IPS DF 6.9 (cell line): ENCODE data around the gene SLC30A2.

Experiments used
- DNase-seq: peaks from one replicate; pipeline ENCODE4 v3.0.0-alpha.2; 2013; ENCODE audit warnings: low read depth, low spot score
- H3K27ac ChIP-seq: one replicate; pipeline ENCODE4 v1.5.1; 2013; ENCODE audit warnings: low read length, control low read depth
- H3K27me3 ChIP-seq: 2 replicates; pipeline ENCODE4 v1.6.1; 2013; ENCODE audit warnings: mild to moderate bottlenecking, low read length; ENCODE audit not compliant: control insufficient read depth, insufficient read depth
- H3K36me3 ChIP-seq: 2 replicates; pipeline ENCODE4 v1.6.1; 2013; ENCODE audit warnings: low read length; ENCODE audit not compliant: control insufficient read depth, insufficient read depth
- H3K4me1 ChIP-seq: 2 replicates; pipeline ENCODE4 v1.6.1; 2013; ENCODE audit warnings: low read length; ENCODE audit not compliant: control insufficient read depth, insufficient read depth
- H3K4me3 ChIP-seq: 2 replicates; pipeline ENCODE4 v1.5.1; 2013; ENCODE audit warnings: mild to moderate bottlenecking, low read length
- H3K9me3 ChIP-seq: 2 replicates; pipeline ENCODE4 v1.6.1; 2013; ENCODE audit warnings: low read length, inconsistent platforms; ENCODE audit not compliant: control insufficient read depth, insufficient read depth
- WGBS: extraction: QIAGEN DNeasy Blood & Tissue Kit; methylation state at CpG from one replicate; pipeline ENCODE4 v1.1.7; 2013; ENCODE audit warnings: mixed read lengths, missing lambda C conversion rate; ENCODE audit not compliant: insufficient read length, insufficient coverage; 5-methylcytosine and 5-hydroxymethylcytosine counted together

SLC30A2 gene

GRCh38 chr1:25997828-25998761, 47.8 kb downstream of the SLC30A2 start, which contains the start of gene PAFAH2:
PAFAH2 (minus strand) TSS chr1:25998063; CDS start chr1:25990816, 7,247 bp downstream.
- WGBS: no CpG with 5 or more reads among the region's 47 CpGs
- peak; percentile 99 for DNase-seq
- no peaks in the 10 kb centered on the region for H3K4me1 ChIP-seq
- no peaks in the 10 kb centered on the region for H3K9me3 ChIP-seq
- no peaks in the 10 kb centered on the region for H3K36me3 ChIP-seq
- peak within 1 kb of the TSS; percentile 53; the same call in 1 of the 2 replicates for H3K4me3 ChIP-seq
- H3K27ac ChIP-seq: no peak within 1 kb of the TSS
- no peaks in the 10 kb centered on the region for H3K27me3 ChIP-seq

GRCh38 chr1:25996966-25997827, 48.7 kb downstream of the SLC30A2 start:
- Histone ChIP-seq H3K4me3 (peak overlapping the region; percentile 53; the same call in 1 of the 2 replicates), H3K9me3 (no peaks in the 10 kb centered on the region), H3K27ac (no peak overlapping the region), H3K4me1 (no peaks in the 10 kb centered on the region), H3K27me3 (no peaks in the 10 kb centered on the region), H3K36me3 (no peaks in the 10 kb centered on the region)
- DNase-seq: no peak
- WGBS: no CpG with 5 or more reads among the region's 13 CpGs

GRCh38 chr1:25994402-25995150, 51.3 kb downstream of the SLC30A2 start:
- Histone ChIP-seq H3K4me1 (no peaks in the 10 kb centered on the region), H3K36me3 (no peaks in the 10 kb centered on the region), H3K27me3 (no peaks in the 10 kb centered on the region), H3K4me3 (no peak overlapping the region), H3K27ac (no peak overlapping the region), H3K9me3 (no peaks in the 10 kb centered on the region)
- no peak for DNase-seq
- WGBS: no CpG with 5 or more reads among the region's 3 CpGs

- no peak overlapping the region for H3K4me3 ChIP-seq
- no CpG with 5 or more reads among the region's 8 CpGs for WGBS
- H3K27ac ChIP-seq: no peak overlapping the region
- no peaks in the 10 kb centered on the region for H3K4me1 ChIP-seq
- no peaks in the 10 kb centered on the region for H3K36me3 ChIP-seq
- H3K9me3 ChIP-seq: no peaks in the 10 kb centered on the region
- H3K27me3 ChIP-seq: no peaks in the 10 kb centered on the region
- DNase-seq: no peak
These were observed 52.5 kb downstream of the SLC30A2 start for GRCh38 chr1:25993197-25993951.

- Histone ChIP-seq H3K4me1 (no peaks in the 10 kb centered on the region), H3K36me3 (no peaks in the 10 kb centered on the region), H3K27me3 (no peaks in the 10 kb centered on the region), H3K9me3 (no peaks in the 10 kb centered on the region), H3K4me3 (no peak overlapping the region), H3K27ac (no peak overlapping the region)
- WGBS: no CpG with 5 or more reads among the region's 9 CpGs
- DNase-seq: no peak
These were observed 53.2 kb downstream of the SLC30A2 start for GRCh38 chr1:25992689-25993171.

- Histone ChIP-seq H3K27me3 (no peaks in the 10 kb centered on the region), H3K4me1 (no peaks in the 10 kb centered on the region), H3K36me3 (no peaks in the 10 kb centered on the region), H3K4me3 (no peak overlapping the region), H3K9me3 (no peaks in the 10 kb centered on the region), H3K27ac (no peak overlapping the region)
- no peak for DNase-seq
- no CpG with 5 or more reads among the region's 5 CpGs for WGBS
These were observed 53.8 kb downstream of the SLC30A2 start for GRCh38 chr1:25991937-25992688.

- H3K9me3 ChIP-seq: no peaks in the 10 kb centered on the region
- H3K4me1 ChIP-seq: no peaks in the 10 kb centered on the region
- H3K36me3 ChIP-seq: no peaks in the 10 kb centered on the region
- no peak overlapping the region for H3K27ac ChIP-seq
- no CpG with 5 or more reads among the region's 15 CpGs for WGBS
- DNase-seq: no peak
- no peak overlapping the region for H3K4me3 ChIP-seq
- no peaks in the 10 kb centered on the region for H3K27me3 ChIP-seq
These were observed 55.1 kb downstream of the SLC30A2 start for GRCh38 chr1:25990702-25991395.

- WGBS: no CpG with 5 or more reads among the region's 6 CpGs
- DNase-seq: no peak
These were observed 55.7 kb downstream of the SLC30A2 start for GRCh38 chr1:25990251-25990650.

More at GRCh38 chr1:25990251-25990650, 55.7 kb downstream of the SLC30A2 start:
- no peaks in the 10 kb centered on the region for H3K27me3 ChIP-seq
- H3K36me3 ChIP-seq: no peaks in the 10 kb centered on the region
- no peak overlapping the region for H3K27ac ChIP-seq
- no peak overlapping the region for H3K4me3 ChIP-seq
- no peaks in the 10 kb centered on the region for H3K4me1 ChIP-seq
- no peaks in the 10 kb centered on the region for H3K9me3 ChIP-seq
